Measurements from ENCODE around the gene PCGF2. TPM values are rescaled to one million over a fixed set of nuclear protein-coding genes. Genes with fewer than 3 reads are reported as not detected.

Gene PCGF2
- total RNA-seq, 1 donor from 2014 or later: 70.1 TPM

DNA sequence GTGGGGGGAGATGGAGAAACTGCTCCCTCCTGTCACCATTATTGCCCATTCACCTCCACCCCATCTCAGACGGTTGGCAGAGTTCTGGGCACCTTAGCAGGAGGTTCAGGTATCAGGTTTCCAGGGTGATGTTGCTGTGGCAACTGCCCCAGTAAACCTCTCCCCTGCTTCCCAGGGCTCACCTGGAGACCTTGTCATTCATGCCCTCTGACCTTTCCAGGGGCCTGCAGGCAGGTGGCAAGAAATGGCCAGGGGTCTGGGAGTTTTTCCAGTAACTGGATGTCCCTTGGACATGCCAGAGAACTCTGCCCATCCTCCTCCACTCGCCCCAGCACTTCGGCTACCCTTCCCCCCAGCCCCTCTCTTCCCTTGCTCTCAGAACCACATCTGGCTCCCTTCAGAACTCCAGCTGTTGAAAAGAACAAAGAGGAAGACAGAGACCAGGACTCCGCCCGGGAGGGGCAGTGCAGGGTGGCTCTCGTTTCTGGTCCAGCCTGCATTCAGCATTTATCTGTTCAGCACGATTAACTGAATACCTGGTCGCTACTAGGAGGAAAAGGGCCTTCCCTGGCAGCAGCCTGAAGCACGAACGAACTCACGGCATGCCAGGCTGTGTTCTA, 34.6 kb downstream of the PCGF2 start:
- Mint-ChIP-seq H3K9me3 (ENCODE audit: unreplicated experiment) (peaks cover 9% of the 10 kb centered on the region), H3K4me1 (ENCODE audit: low read depth, unreplicated experiment) (peaks cover 5% of the 10 kb centered on the region), H3K36me3 (ENCODE audit: unreplicated experiment) (no peaks in the 10 kb centered on the region), H3K4me3 (ENCODE audit: unreplicated experiment) (no peak overlapping the region), H3K27me3 (ENCODE audit: unreplicated experiment) (peaks cover 7% of the 10 kb centered on the region), H3K27ac (ENCODE audit: unreplicated experiment) (no peak overlapping the region)
- TF ChIP-seq, protein P1, sequence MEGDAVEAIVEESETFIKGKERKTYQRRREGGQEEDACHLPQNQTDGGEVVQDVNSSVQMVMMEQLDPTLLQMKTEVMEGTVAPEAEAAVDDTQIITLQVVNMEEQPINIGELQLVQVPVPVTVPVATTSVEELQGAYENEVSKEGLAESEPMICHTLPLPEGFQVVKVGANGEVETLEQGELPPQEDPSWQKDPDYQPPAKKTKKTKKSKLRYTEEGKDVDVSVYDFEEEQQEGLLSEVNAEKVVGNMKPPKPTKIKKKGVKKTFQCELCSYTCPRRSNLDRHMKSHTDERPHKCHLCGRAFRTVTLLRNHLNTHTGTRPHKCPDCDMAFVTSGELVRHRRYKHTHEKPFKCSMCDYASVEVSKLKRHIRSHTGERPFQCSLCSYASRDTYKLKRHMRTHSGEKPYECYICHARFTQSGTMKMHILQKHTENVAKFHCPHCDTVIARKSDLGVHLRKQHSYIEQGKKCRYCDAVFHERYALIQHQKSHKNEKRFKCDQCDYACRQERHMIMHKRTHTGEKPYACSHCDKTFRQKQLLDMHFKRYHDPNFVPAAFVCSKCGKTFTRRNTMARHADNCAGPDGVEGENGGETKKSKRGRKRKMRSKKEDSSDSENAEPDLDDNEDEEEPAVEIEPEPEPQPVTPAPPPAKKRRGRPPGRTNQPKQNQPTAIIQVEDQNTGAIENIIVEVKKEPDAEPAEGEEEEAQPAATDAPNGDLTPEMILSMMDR (IDR thresholded peaks at IDR 0.05; ENCODE audit: partially characterized antibody, unreplicated experiment): no peak
- no peak for DNase-seq

GRCh38 chr17:38712593-38712992, 35.5 kb downstream of the PCGF2 start:
- H3K27me3 Mint-ChIP-seq (ENCODE audit: unreplicated experiment): peaks cover 7% of the 10 kb centered on the region
- H3K9me3 Mint-ChIP-seq (ENCODE audit: unreplicated experiment): peaks cover 9% of the 10 kb centered on the region
- no peak overlapping the region for H3K4me3 Mint-ChIP-seq (ENCODE audit: unreplicated experiment)
- peaks cover 5% of the 10 kb centered on the region for H3K4me1 Mint-ChIP-seq (ENCODE audit: low read depth, unreplicated experiment)
- DNase-seq: no peak
- no peaks in the 10 kb centered on the region for H3K36me3 Mint-ChIP-seq (ENCODE audit: unreplicated experiment)
- no peak overlapping the region for H3K27ac Mint-ChIP-seq (ENCODE audit: unreplicated experiment)
- TF ChIP-seq, protein P1 (IDR thresholded peaks at IDR 0.05; ENCODE audit: partially characterized antibody, unreplicated experiment): no peak

- peaks cover 7% of the 10 kb centered on the region for H3K27me3 Mint-ChIP-seq (ENCODE audit: unreplicated experiment)
- no peak overlapping the region for H3K4me3 Mint-ChIP-seq (ENCODE audit: unreplicated experiment)
- TF ChIP-seq, protein P1 (IDR thresholded peaks at IDR 0.05; ENCODE audit: partially characterized antibody, unreplicated experiment): no peak
- DNase-seq: no peak
- H3K9me3 Mint-ChIP-seq (ENCODE audit: unreplicated experiment): peaks cover 15% of the 10 kb centered on the region
- H3K36me3 Mint-ChIP-seq (ENCODE audit: unreplicated experiment): no peaks in the 10 kb centered on the region
- no peak overlapping the region for H3K27ac Mint-ChIP-seq (ENCODE audit: unreplicated experiment)
- H3K4me1 Mint-ChIP-seq (ENCODE audit: low read depth, unreplicated experiment): peaks cover 5% of the 10 kb centered on the region
Measured at GRCh38 chr17:38711792-38712571, 36.2 kb downstream of the PCGF2 start.

DNA sequence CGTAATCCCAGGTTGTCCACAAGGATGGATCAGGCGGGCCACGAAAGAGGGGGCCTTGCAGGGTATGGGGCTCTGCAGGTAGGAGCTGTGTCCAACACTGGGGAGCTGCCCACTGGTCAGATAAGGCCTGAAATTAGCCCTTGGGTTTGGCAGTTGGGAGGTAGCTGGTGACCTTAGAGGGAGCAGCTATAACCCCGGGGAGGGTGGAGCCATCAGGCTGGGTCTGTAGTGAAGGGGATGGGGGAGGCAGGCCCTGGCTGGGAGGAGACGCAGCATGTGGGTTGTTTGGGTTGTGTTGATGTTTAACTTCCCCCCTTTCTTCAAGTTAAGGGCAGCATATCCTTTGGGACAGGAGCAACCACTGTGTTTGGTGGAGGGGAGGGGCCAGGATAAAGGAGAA, 37.2 kb downstream of the PCGF2 start:
- H3K27ac Mint-ChIP-seq (ENCODE audit: unreplicated experiment): no peak overlapping the region
- H3K4me3 Mint-ChIP-seq (ENCODE audit: unreplicated experiment): no peak overlapping the region
- no peaks in the 10 kb centered on the region for H3K36me3 Mint-ChIP-seq (ENCODE audit: unreplicated experiment)
- TF ChIP-seq, protein P1 (IDR thresholded peaks at IDR 0.05; ENCODE audit: partially characterized antibody, unreplicated experiment): no peak
- H3K4me1 Mint-ChIP-seq (ENCODE audit: low read depth, unreplicated experiment): peaks cover 9% of the 10 kb centered on the region
- DNase-seq: no peak
- peaks cover 12% of the 10 kb centered on the region for H3K27me3 Mint-ChIP-seq (ENCODE audit: unreplicated experiment)
- H3K9me3 Mint-ChIP-seq (ENCODE audit: unreplicated experiment): peaks cover 15% of the 10 kb centered on the region

DNA sequence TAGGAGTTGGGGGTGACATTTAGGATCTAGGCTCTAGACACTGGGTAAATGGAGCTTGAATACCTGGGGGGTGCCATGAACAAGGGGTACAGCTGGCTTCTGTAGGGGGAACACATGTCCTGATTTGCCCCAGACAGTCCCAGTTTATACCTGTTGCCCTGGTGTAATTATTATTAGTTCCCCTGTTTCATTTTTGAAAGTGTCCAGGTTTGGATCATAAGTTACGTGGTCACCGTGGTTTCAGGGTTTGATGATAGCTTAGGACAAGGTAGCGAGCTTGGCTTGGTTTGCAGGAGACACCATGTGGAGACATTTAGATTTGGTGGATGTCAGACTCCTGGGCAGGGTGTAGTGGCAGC, 37.6 kb downstream of the PCGF2 start:
- TF ChIP-seq, protein P1 (IDR thresholded peaks at IDR 0.05; ENCODE audit: partially characterized antibody, unreplicated experiment): no peak
- Mint-ChIP-seq H3K27me3 (ENCODE audit: unreplicated experiment) (peaks cover 10% of the 10 kb centered on the region), H3K27ac (ENCODE audit: unreplicated experiment) (no peak overlapping the region), H3K4me3 (ENCODE audit: unreplicated experiment) (no peak overlapping the region), H3K36me3 (ENCODE audit: unreplicated experiment) (no peaks in the 10 kb centered on the region), H3K9me3 (ENCODE audit: unreplicated experiment) (peaks cover 15% of the 10 kb centered on the region), H3K4me1 (ENCODE audit: low read depth, unreplicated experiment) (peaks cover 9% of the 10 kb centered on the region)
- DNase-seq: no peak
